ENCODE results near the gene TOM1. TPM values are rescaled to one million over a fixed set of nuclear protein-coding genes. Genes with fewer than 3 reads are reported as not detected.

TOM1 gene
- total and polyA plus RNA-seq, 2 donors (not counting 1 experiment from before 2014, with no cell fraction given): 25.3 to 53.2 TPM

DNA sequence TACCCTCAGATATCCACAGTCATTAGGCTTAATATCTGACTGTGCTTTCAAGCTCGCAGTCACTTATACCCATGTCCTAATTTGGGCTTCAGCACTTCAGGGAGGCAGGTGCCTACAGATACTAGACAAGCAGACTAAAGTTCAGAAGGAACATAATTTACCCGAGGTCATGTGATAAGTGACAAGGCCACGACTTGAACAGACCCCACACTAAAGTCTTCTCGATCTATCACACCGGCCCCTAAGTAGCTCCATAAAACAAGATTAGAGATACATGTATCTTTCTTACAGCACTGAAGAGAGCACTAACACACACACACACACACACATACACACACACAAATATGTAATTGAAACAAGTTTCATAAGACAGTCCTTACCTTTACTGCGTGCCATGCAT lies 32.6 kb downstream of the TOM1 start:
- no peaks in the 10 kb centered on the region for H3K27me3 Mint-ChIP-seq
- CTCF ChIA-PET: no interaction called here

DNA sequence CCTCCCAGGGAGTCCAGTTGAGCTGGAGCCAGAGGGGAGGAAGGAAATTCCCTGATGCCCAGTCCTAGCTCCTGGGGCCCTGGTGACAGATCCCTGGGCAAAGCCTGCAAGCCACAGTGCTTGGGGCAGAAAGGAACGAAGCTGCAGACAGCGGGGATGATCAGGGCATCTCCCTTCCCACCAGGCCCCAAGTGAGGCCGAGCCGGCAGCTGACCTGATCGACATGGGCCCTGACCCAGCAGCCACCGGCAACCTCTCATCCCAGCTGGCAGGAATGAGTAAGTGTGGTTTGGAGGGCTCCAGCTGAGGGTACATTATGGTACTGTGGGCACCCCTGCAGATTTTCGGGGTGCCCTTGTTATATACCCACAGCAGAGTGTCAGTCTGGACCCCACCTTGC lies 33.5 kb downstream of the TOM1 start:
- H3K27me3 Mint-ChIP-seq: no peaks in the 10 kb centered on the region
- Histone ChIP-seq H3K27ac (ENCODE audit: low read length in 2 of 2) (no peak overlapping the region), H3K79me2 (ENCODE audit: control insufficient read depth, insufficient read depth, low read length) (no peaks in the 10 kb centered on the region), H2AFZ (ENCODE audit: insufficient read depth, low read depth, low read length, poor library complexity, severe bottlenecking) (no peak overlapping the region), H3K4me2 (replicated peaks; ENCODE audit: low read depth, low read length, poor library complexity, severe bottlenecking) (no peak overlapping the region), H3K4me1 (ENCODE audit: control insufficient read depth in 2 of 2, insufficient read depth in 2 of 2, low read length in 2 of 2) (peaks cover 10 to 27% of the 10 kb centered on the region in 2 donors), H3K36me3 (replicated peaks in 1 of 2; ENCODE audit: control extremely low read depth in 1 of 2, control insufficient read depth in 1 of 2, extremely low read depth in 1 of 2, insufficient read depth in 2 of 2, low read length in 1 of 2) (peaks cover 0 to 49% of the 10 kb centered on the region in 2 experiments), H3K4me3 (ENCODE audit: control extremely low read depth in 1 of 5, extremely low read depth in 1 of 5, insufficient read depth in 1 of 5, low read depth in 2 of 5, low read length in 4 of 5) (no peak overlapping the region), H4K20me1 (ENCODE audit: control insufficient read depth, insufficient read depth, low read length, poor library complexity, severe bottlenecking) (no peaks in the 10 kb centered on the region), H3K9me3 (ENCODE audit: control extremely low read depth in 1 of 3, control insufficient read depth in 2 of 3, insufficient read depth in 1 of 3, low read length in 2 of 3) (no peaks in the 10 kb centered on the region), H3K27me3 (replicated peaks in 1 of 4; ENCODE audit: control extremely low read depth in 1 of 4, control insufficient read depth in 3 of 4, insufficient read depth in 4 of 4, low read length in 3 of 4) (no peaks in the 10 kb centered on the region), H3K9ac (ENCODE audit: low read length) (no peak overlapping the region)
- 96% methylated on average over 7 of the region's 7 CpGs for WGBS (ENCODE audit: insufficient coverage)
- H3K4me3 Mint-ChIP-seq: no peak overlapping the region
- peaks cover 17% of the 10 kb centered on the region for H3K4me1 Mint-ChIP-seq
- no peak for DNase-seq
- H3K27ac Mint-ChIP-seq: no peak overlapping the region
- no peak for ATAC-seq (ENCODE audit: low read depth)
- H3K9me3 Mint-ChIP-seq (ENCODE audit: insufficient read depth): no peaks in the 10 kb centered on the region
- TF ChIP-seq, protein P1, sequence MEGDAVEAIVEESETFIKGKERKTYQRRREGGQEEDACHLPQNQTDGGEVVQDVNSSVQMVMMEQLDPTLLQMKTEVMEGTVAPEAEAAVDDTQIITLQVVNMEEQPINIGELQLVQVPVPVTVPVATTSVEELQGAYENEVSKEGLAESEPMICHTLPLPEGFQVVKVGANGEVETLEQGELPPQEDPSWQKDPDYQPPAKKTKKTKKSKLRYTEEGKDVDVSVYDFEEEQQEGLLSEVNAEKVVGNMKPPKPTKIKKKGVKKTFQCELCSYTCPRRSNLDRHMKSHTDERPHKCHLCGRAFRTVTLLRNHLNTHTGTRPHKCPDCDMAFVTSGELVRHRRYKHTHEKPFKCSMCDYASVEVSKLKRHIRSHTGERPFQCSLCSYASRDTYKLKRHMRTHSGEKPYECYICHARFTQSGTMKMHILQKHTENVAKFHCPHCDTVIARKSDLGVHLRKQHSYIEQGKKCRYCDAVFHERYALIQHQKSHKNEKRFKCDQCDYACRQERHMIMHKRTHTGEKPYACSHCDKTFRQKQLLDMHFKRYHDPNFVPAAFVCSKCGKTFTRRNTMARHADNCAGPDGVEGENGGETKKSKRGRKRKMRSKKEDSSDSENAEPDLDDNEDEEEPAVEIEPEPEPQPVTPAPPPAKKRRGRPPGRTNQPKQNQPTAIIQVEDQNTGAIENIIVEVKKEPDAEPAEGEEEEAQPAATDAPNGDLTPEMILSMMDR (IDR thresholded peaks at IDR 0.05): no peak
- no peak for TF ChIP-seq EZH2 (IDR thresholded peaks at IDR 0.05; ENCODE audit: borderline replicate concordance, insufficient read depth, low read depth, low read length, poor library complexity, severe bottlenecking)
- ChIA-PET POLR2A (no interaction called here), CTCF (no interaction called here)
- intact Hi-C loops (cut with micrococcal nuclease): no loop called here

More for the DNA sequence above, 32.6 kb downstream of the TOM1 start:
- H3K27me3 ChIP-seq (replicated peaks in 1 of 4; ENCODE audit: control extremely low read depth in 1 of 4, control insufficient read depth in 3 of 4, insufficient read depth in 4 of 4, low read length in 3 of 4): no peaks in the 10 kb centered on the region
- H3K4me3 ChIP-seq (ENCODE audit: control extremely low read depth in 1 of 5, extremely low read depth in 1 of 5, insufficient read depth in 1 of 5, low read depth in 2 of 5, low read length in 4 of 5): no peak overlapping the region
- H3K9ac ChIP-seq (ENCODE audit: low read length): no peak overlapping the region
- 91% methylated on average over 6 of the region's 6 CpGs for WGBS (ENCODE audit: insufficient coverage)
- H3K9me3 ChIP-seq (ENCODE audit: control extremely low read depth in 1 of 3, control insufficient read depth in 2 of 3, insufficient read depth in 1 of 3, low read length in 2 of 3): peaks cover 0 to 3% (median 0%) of the 10 kb centered on the region in 3 donors
- TF ChIP-seq EZH2 (IDR thresholded peaks at IDR 0.05; ENCODE audit: borderline replicate concordance, insufficient read depth, low read depth, low read length, poor library complexity, severe bottlenecking): no peak
- TF ChIP-seq, protein P1 (IDR thresholded peaks at IDR 0.05): no peak
- ATAC-seq (ENCODE audit: low read depth) (no peak), DNase-seq (no peak)
- H3K4me1 ChIP-seq (ENCODE audit: control insufficient read depth in 2 of 2, insufficient read depth in 2 of 2, low read length in 2 of 2): peaks cover 10 to 27% of the 10 kb centered on the region in 2 donors
- intact Hi-C loops (cut with micrococcal nuclease): no loop called here
- H3K4me2 ChIP-seq (replicated peaks; ENCODE audit: low read depth, low read length, poor library complexity, severe bottlenecking): no peak overlapping the region
- no peaks in the 10 kb centered on the region for H4K20me1 ChIP-seq (ENCODE audit: control insufficient read depth, insufficient read depth, low read length, poor library complexity, severe bottlenecking)
- Mint-ChIP-seq H3K4me1 (peaks cover 17% of the 10 kb centered on the region), H3K4me3 (no peak overlapping the region), H3K9me3 (ENCODE audit: insufficient read depth) (no peaks in the 10 kb centered on the region), H3K27ac (no peak overlapping the region)
- H2AFZ ChIP-seq (ENCODE audit: insufficient read depth, low read depth, low read length, poor library complexity, severe bottlenecking): no peak overlapping the region
- H3K27ac ChIP-seq (ENCODE audit: low read length in 2 of 2): no peak overlapping the region
- H3K79me2 ChIP-seq (ENCODE audit: control insufficient read depth, insufficient read depth, low read length): no peaks in the 10 kb centered on the region
- POLR2A ChIA-PET: no interaction called here
- peaks cover 0 to 55% of the 10 kb centered on the region in 2 experiments for H3K36me3 ChIP-seq (replicated peaks in 1 of 2; ENCODE audit: control extremely low read depth in 1 of 2, control insufficient read depth in 1 of 2, extremely low read depth in 1 of 2, insufficient read depth in 2 of 2, low read length in 1 of 2)

All from B cell (primary cell).